GM19351 (cell line): Measurements from ENCODE around the gene TTC13.

ENCODE experiments used
- ATAC-seq: cut with Tn5 transposase; IDR thresholded peaks from one replicate; pipeline ENCODE4 v1.9.1; 2021; ENCODE audit warnings: mild to moderate bottlenecking, moderate library complexity; ENCODE audit not compliant: unreplicated experiment

Gene TTC13

GRCh38 chr1:230957580-230957989 is 21.1 kb downstream of the TTC13 start:
- ATAC-seq = peak; percentile 95

GRCh38 chr1:230950404-230950803 is 28.3 kb downstream of the TTC13 start:
- ATAC-seq = no peak

- ATAC-seq = no peak
These were observed 29.8 kb downstream of the TTC13 start for GRCh38 chr1:230948903-230949302.

GRCh38 chr1:230948301-230948700 is 30.4 kb downstream of the TTC13 start:
- no peak for ATAC-seq

GRCh38 chr1:230943048-230943593 is 35.5 kb downstream of the TTC13 start:
- ATAC-seq = no peak

GRCh38 chr1:230940848-230941247 is 37.8 kb downstream of the TTC13 start:
- no peak for ATAC-seq

GRCh38 chr1:230939806-230940489 is 38.7 kb downstream of the TTC13 start:
- no peak for ATAC-seq

GRCh38 chr1:230938924-230939368 is 39.7 kb downstream of the TTC13 start:
- ATAC-seq = no peak

- ATAC-seq = no peak
These were observed 41.3 kb downstream of the TTC13 start for GRCh38 chr1:230937371-230937770.

GRCh38 chr1:230936475-230936874 is 42.2 kb downstream of the TTC13 start:
- ATAC-seq = no peak

GRCh38 chr1:230935852-230936251 is 42.8 kb downstream of the TTC13 start:
- ATAC-seq = no peak

GRCh38 chr1:230930986-230931385 is 47.7 kb downstream of the TTC13 start:
- no peak for ATAC-seq

- no peak for ATAC-seq
These were observed 52.5 kb downstream of the TTC13 start for GRCh38 chr1:230926182-230926581.

- ATAC-seq = no peak
These were observed 53.1 kb downstream of the TTC13 start for GRCh38 chr1:230925608-230926007.

GRCh38 chr1:230923176-230923575 is 55.5 kb downstream of the TTC13 start:
- ATAC-seq = no peak

- no peak for ATAC-seq
These were observed 56.0 kb downstream of the TTC13 start for GRCh38 chr1:230922620-230923019.

- no peak for ATAC-seq
These were observed 59.5 kb downstream of the TTC13 start for GRCh38 chr1:230919207-230919606.

- ATAC-seq = peak; percentile 85
These were observed 61.2 kb downstream of the TTC13 start for GRCh38 chr1:230917284-230918135.

- peak; percentile 7 for ATAC-seq
These were observed 61.9 kb downstream of the TTC13 start for GRCh38 chr1:230916587-230917283.

GRCh38 chr1:230915078-230915477 is 63.6 kb downstream of the TTC13 start:
- ATAC-seq = no peak

- no peak for ATAC-seq
These were observed 65.2 kb downstream of the TTC13 start for GRCh38 chr1:230913496-230913895.
